ENCODE data around the gene ADCY2. TPM values are rescaled to one million over a fixed set of nuclear protein-coding genes. Genes with fewer than 3 reads are reported as not detected.

The ADCY2 gene
- polyA plus RNA-seq, 1 donor (not counting 4 experiments of a cell fraction or from before 2014, with no cell fraction given), result 0.13 TPM

GRCh38 chr5:7493622-7494021 lies 97.7 kb downstream of the ADCY2 start:
- no peak for FAIRE-seq
- Histone ChIP-seq H3K36me3 (ENCODE audit: control insufficient read depth in 2 of 2, extremely low read depth in 1 of 2, insufficient read depth in 2 of 2, low read length in 2 of 2) (no peaks in the 10 kb centered on the region), H3K27me3 (ENCODE audit: control insufficient read depth, extremely low read depth, insufficient read depth, low read length) (no peaks in the 10 kb centered on the region), H3K27ac (ENCODE audit: control insufficient read depth, insufficient read depth, low read length) (no peak overlapping the region), H4K20me1 (ENCODE audit: control insufficient read depth, extremely low read depth, insufficient read depth, low read length) (no peaks in the 10 kb centered on the region), H3K79me2 (ENCODE audit: control insufficient read depth, insufficient read depth, low read length) (no peaks in the 10 kb centered on the region), H3K9me3 (ENCODE audit: control insufficient read depth, low read depth, low read length) (no peaks in the 10 kb centered on the region), H3K9ac (ENCODE audit: control insufficient read depth, extremely low read depth, insufficient read depth, low read length) (no peak overlapping the region), H3K4me1 (ENCODE audit: control insufficient read depth, extremely low read depth, insufficient read depth, low read length) (no peaks in the 10 kb centered on the region), H2AFZ (ENCODE audit: control insufficient read depth, low read length) (no peak overlapping the region), H3K4me2 (ENCODE audit: control insufficient read depth, extremely low read depth, insufficient read depth, low read depth, low read length) (no peak overlapping the region), H3K4me3 (ENCODE audit: control insufficient read depth in 2 of 3, extremely low read depth in 1 of 3, insufficient read depth in 2 of 3, low read depth in 1 of 3, low read length in 3 of 3) (no peak overlapping the region), H3K9me1 (ENCODE audit: control insufficient read depth, extremely low read depth, insufficient read depth, low read length) (no peaks in the 10 kb centered on the region)
- TF ChIP-seq EZH2 (IDR thresholded peaks at IDR 0.05; ENCODE audit: low read length) (no peak), CTCF (optimal IDR thresholded peaks at IDR 0.05 in 1 of 3, IDR thresholded peaks at IDR 0.05 in 1 of 3, conservative IDR thresholded peaks at IDR 0.05 in 1 of 3; ENCODE audit: extremely low read depth in 1 of 3, insufficient read depth in 2 of 3, low read length in 3 of 3) (no peak)
- dilution Hi-C loops (cut with MboI; ENCODE audit: extremely low pct_ligation_motif_present, low sequenced_read_pairs), result no loop called here
- DNase-seq (ENCODE audit: low read depth, low spot score), result no peak

GRCh38 chr5:7494481-7495130 lies 98.7 kb downstream of the ADCY2 start:
- FAIRE-seq, result no peak
- Histone ChIP-seq H3K9ac (ENCODE audit: control insufficient read depth, extremely low read depth, insufficient read depth, low read length) (no peak overlapping the region), H3K27ac (ENCODE audit: control insufficient read depth, insufficient read depth, low read length) (no peak overlapping the region), H3K9me1 (ENCODE audit: control insufficient read depth, extremely low read depth, insufficient read depth, low read length) (no peaks in the 10 kb centered on the region), H2AFZ (ENCODE audit: control insufficient read depth, low read length) (no peak overlapping the region), H3K9me3 (ENCODE audit: control insufficient read depth, low read depth, low read length) (no peaks in the 10 kb centered on the region), H3K4me2 (ENCODE audit: control insufficient read depth, extremely low read depth, insufficient read depth, low read depth, low read length) (no peak overlapping the region), H3K4me1 (ENCODE audit: control insufficient read depth, extremely low read depth, insufficient read depth, low read length) (no peaks in the 10 kb centered on the region), H3K27me3 (ENCODE audit: control insufficient read depth, extremely low read depth, insufficient read depth, low read length) (no peaks in the 10 kb centered on the region), H3K4me3 (ENCODE audit: control insufficient read depth in 2 of 3, extremely low read depth in 1 of 3, insufficient read depth in 2 of 3, low read depth in 1 of 3, low read length in 3 of 3) (no peak overlapping the region), H3K36me3 (ENCODE audit: control insufficient read depth in 2 of 2, extremely low read depth in 1 of 2, insufficient read depth in 2 of 2, low read length in 2 of 2) (no peaks in the 10 kb centered on the region), H4K20me1 (ENCODE audit: control insufficient read depth, extremely low read depth, insufficient read depth, low read length) (no peaks in the 10 kb centered on the region), H3K79me2 (ENCODE audit: control insufficient read depth, insufficient read depth, low read length) (no peaks in the 10 kb centered on the region)
- dilution Hi-C loops (cut with MboI; ENCODE audit: extremely low pct_ligation_motif_present, low sequenced_read_pairs), result no loop called here
- TF ChIP-seq EZH2 (IDR thresholded peaks at IDR 0.05; ENCODE audit: low read length) (no peak), CTCF (optimal IDR thresholded peaks at IDR 0.05 in 1 of 3, IDR thresholded peaks at IDR 0.05 in 1 of 3, conservative IDR thresholded peaks at IDR 0.05 in 1 of 3; ENCODE audit: extremely low read depth in 1 of 3, insufficient read depth in 2 of 3, low read length in 3 of 3) (no peak)
- no peak for DNase-seq (ENCODE audit: low read depth, low spot score)

Data from keratinocyte (primary cell).